AG10803 (cell line): Measurements from ENCODE around the gene ASIP.

ENCODE experiments used
- DNase-seq: peaks from one replicate; pipeline ENCODE4 v3.0.0; 2010; ENCODE audit warnings: low read depth
- H3K4me3 ChIP-seq: 2 replicates; pipeline ENCODE4 v1.5.1; 2011; ENCODE audit warnings: mild to moderate bottlenecking, low read length, control low read depth
- TF ChIP-seq, protein P1 (sequence below): conservative IDR thresholded peaks from 2 replicates; pipeline ENCODE4 v1.5.1; 2011; ENCODE audit warnings: mild to moderate bottlenecking, low read length, control low read depth, inconsistent platforms

ASIP gene

DNA sequence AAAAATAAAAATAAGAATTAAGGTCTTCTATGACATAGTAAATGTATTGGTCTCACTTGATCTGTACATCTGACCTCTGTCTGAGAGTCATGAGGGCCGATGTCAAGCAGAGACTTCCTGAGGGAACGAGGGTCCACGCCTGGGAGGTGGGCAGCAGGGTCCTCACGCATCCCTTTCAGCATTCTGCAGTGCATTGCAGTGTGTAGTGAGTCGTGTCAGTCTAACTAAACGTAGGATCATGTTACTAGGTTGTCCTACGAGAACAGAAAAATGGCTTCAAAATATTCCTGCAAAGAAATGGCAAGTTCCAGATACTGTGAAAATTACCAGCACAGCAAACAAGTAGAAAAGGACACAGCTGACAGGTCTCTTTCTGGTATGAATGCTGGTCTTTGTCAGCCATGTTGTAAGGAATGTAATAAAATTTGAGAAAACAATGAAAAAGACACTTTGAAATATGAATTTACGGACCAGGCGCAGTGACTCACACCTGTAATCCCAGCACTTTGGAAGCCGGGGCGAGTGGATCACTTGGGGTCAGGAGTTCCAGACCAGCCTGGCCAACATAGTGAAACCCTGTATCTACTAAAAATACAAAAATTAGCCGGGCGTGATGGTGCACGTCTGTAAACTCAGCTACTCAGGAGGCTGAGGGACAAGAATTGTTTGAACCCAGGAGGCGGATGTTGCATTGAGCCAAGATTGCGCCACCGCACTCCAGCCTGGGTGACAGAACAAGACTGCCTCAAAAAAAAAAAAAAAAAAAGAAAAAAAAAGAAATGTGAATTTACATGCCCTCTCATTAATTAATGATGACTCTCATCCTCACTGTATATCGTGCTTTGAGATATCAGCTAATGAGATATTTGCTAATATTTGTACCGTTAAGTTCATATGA is 64.4 kb downstream of the ASIP start:
- no peak overlapping the region for H3K4me3 ChIP-seq
- no peak for DNase-seq
- TF ChIP-seq, protein P1, sequence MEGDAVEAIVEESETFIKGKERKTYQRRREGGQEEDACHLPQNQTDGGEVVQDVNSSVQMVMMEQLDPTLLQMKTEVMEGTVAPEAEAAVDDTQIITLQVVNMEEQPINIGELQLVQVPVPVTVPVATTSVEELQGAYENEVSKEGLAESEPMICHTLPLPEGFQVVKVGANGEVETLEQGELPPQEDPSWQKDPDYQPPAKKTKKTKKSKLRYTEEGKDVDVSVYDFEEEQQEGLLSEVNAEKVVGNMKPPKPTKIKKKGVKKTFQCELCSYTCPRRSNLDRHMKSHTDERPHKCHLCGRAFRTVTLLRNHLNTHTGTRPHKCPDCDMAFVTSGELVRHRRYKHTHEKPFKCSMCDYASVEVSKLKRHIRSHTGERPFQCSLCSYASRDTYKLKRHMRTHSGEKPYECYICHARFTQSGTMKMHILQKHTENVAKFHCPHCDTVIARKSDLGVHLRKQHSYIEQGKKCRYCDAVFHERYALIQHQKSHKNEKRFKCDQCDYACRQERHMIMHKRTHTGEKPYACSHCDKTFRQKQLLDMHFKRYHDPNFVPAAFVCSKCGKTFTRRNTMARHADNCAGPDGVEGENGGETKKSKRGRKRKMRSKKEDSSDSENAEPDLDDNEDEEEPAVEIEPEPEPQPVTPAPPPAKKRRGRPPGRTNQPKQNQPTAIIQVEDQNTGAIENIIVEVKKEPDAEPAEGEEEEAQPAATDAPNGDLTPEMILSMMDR: no peak

DNA sequence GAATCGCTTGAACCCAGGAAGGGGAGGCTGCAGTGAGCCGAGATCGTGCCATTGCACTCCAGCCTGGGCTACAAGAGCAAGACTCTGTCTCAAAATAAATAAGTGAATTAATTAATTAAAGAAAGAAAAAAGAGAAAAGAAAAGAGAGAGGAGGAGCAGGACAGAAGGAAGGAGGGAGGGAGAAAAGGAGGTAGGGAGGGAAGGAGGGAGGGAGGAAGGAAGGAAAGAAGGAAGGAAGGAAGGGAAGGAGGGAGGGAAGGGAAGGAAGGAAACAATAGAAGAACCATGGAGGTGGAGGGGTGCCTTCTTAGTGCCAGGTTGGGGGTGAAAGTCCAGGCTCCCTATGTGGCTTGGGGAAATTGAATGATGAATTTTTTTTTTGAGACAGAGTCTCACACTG is 68.5 kb downstream of the ASIP start:
- no peak for DNase-seq

GRCh38 chr20:34310481-34311117 is 69.4 kb downstream of the ASIP start:
- DNase-seq: no peak
- TF ChIP-seq, protein P1: no peak
- H3K4me3 ChIP-seq: no peak overlapping the region

More for the DNA sequence above, 68.5 kb downstream of the ASIP start:
- no peak overlapping the region for H3K4me3 ChIP-seq
- TF ChIP-seq, protein P1: no peak

DNA sequence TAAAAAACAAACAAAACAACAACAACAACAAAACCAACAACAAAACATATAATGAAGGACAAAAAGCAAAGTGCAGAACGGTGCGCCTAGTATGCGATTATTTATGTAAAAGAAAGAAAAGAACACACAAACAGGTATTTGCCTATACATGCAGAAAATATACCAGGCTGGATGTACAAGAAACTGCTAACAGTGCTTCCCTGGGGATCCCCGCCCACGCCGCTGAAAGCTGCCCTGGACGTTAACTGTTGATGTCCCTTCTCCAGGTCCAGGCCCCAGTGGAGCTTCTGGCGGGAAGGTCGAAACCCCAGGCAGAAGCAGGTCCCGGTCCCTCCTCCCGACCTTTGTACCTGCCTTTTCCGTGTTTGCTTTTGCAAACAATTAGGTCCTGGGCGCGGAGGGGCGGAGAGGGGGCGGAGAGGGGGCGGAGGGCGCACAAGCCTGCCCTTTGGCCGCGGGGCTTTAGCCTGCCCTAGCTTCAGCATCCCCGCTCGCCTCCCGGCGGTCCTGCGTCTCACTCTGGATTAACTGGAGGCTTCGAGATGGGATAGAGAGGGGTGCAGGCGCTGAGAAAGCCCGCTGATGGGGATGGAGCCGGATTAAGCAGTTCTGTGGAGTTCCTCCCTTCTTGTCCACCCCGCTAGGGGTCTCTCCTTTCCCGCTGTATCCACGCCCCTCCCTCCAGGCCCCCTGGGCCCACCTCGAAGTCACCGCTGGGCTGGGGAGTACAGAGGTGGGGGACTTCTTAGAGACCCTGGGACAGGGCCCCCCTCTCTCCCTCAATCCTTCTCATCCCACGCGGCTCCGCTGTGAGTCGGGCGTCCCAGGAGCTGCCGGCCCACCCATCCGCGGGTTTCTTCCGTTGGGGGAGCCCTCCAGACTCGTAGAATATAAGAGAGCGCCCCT is 70.1 kb downstream of the ASIP start:
- H3K4me3 ChIP-seq: no peak overlapping the region; the same call in none of the 2 replicates

DNA sequence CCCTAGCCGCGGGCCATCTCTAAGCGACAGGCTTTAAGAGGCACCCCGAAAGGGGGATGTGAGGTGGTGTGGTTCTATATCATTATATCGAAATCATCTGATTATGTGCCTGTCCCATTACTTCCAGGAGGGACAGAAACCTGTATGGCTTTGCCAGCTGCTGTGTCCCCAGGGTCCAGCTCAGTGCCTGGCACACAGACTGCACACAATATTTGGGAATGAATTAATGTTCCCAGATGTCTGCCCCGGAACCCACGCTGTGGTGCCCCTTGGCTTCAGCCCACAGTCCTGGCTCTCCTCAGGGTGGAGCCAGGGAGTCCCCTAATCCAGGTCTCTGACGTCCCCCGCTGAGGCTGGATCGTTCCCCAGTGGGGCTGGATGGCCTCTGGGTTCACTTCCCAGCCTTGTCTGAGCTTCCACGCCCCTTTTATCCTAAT is 70.8 kb downstream of the ASIP start:
- TF ChIP-seq, protein P1: no peak; the same call in 1 of the 2 replicates
- no peak overlapping the region; the same call in 1 of the 2 replicates for H3K4me3 ChIP-seq
- DNase-seq: no peak

More for the DNA sequence above, 70.1 kb downstream of the ASIP start:
- DNase-seq: no peak
- TF ChIP-seq, protein P1: peak; percentile 26

GRCh38 chr20:34312544-34313217 is 71.5 kb downstream of the ASIP start:
- DNase-seq: peak; percentile 79
- peak overlapping the region; percentile 50 for H3K4me3 ChIP-seq
- TF ChIP-seq, protein P1: peak; percentile 100
